OCI-LY3 (cell line): Measurements from ENCODE around the gene SCD5.
"Not testable (repeated sequence)": the region's sequence is repeated elsewhere in the genome, so short reads cannot be mapped to it uniquely, and the experiment has no call there.

Source experiments
- H2AFZ ChIP-seq: fragments of 200-600, 300-600 bp; shearing (Covaris generic); 2 replicates; pipeline ENCODE4 v1.6.0; 2014; ENCODE audit warnings: antibody characterized with exemption, low read depth, low read length
- H3K27ac ChIP-seq: fragments of 200-600, 300-600 bp; sonication (generic); 2 replicates; pipeline ENCODE4 v1.5.1; 2014; ENCODE audit warnings: mild to moderate bottlenecking, low read length, moderate library complexity, mixed read lengths
- H3K27me3 ChIP-seq: fragments of 200-600, 300-600 bp; sonication (generic); 2 replicates; pipeline ENCODE4 v1.6.1; 2014; ENCODE audit warnings: low read depth, low read length, mixed read lengths
- H3K36me3 ChIP-seq: fragments of 200-600, 300-600 bp; sonication (generic); replicated peaks from 2 replicates; pipeline ENCODE3; 2014; ENCODE audit warnings: low read depth, low read length, mixed read lengths
- H3K4me1 ChIP-seq: fragments of 300-600, 200-600 bp; sonication (generic); 2 replicates; pipeline ENCODE4 v1.6.1; 2014; ENCODE audit warnings: low read length, mixed read lengths
- H3K4me2 ChIP-seq: fragments of 200-600, 300-600 bp; sonication (generic); 2 replicates; pipeline ENCODE4 v1.6.1; 2014; ENCODE audit warnings: low read length, mixed read lengths
- H3K4me3 ChIP-seq: fragments of 300-600, 200-600 bp; sonication (generic); 2 replicates; pipeline ENCODE4 v1.5.1; 2014; ENCODE audit warnings: antibody characterized with exemption, mild to moderate bottlenecking, low read length, moderate library complexity
- H3K79me2 ChIP-seq: fragments of 300-600, 200-600 bp; shearing (Covaris generic); 2 replicates; pipeline ENCODE4 v1.6.1; 2014; ENCODE audit warnings: mild to moderate bottlenecking, low read length, mixed read lengths
- H3K9ac ChIP-seq: fragments of 300-600, 200-600 bp; shearing (Covaris generic); 2 replicates; pipeline ENCODE4 v1.6.0; 2014; ENCODE audit warnings: mild to moderate bottlenecking, low read length, moderate library complexity
- H3K9me3 ChIP-seq: fragments of 200-600, 300-600 bp; shearing (Covaris generic); 2 replicates; pipeline ENCODE4 v1.6.1; 2014; ENCODE audit warnings: low read length, mixed read lengths; ENCODE audit not compliant: insufficient read depth
- H4K20me1 ChIP-seq: fragments of 200-600, 300-600 bp; sonication (generic); 2 replicates; pipeline ENCODE4 v1.6.1; 2016; ENCODE audit warnings: low read length, mixed read lengths; ENCODE audit not compliant: insufficient read depth
- EZH2phosphoT487 ChIP-seq: fragments of 200-600 bp; shearing (Covaris generic); IDR thresholded peaks from 2 replicates; pipeline ENCODE4 v1.6.1; 2018; ENCODE audit warnings: antibody characterized with exemption, mixed run types, low read depth
- TF ChIP-seq, protein P1 (sequence below): fragments of 200-600, 300-600 bp; sonication (generic); IDR thresholded peaks from 2 replicates; pipeline ENCODE4 v1.5.1; 2014; ENCODE audit warnings: antibody characterized with exemption, low read length, low read depth

SCD5 gene

DNA sequence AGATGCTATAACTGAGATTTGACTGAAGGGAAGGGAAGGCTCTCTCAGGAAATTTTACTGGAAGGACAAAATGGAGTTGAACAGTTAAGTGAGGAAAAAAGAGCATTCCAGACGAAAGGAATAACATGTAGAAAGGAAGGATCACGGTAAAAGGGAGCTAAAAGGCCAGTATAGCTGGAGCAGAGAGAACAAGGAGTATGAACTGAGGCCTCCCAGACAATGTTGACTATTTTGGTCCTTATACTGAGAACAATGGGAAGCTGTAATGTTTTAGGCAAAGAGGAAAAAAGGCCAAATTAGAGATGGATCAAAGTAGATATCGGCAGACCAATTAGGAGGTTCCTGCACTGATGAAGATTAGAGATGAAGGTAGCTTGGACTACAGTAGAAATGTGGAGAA, 26.8 kb upstream of the SCD5 start:
- no peaks in the 10 kb centered on the region for H3K9me3 ChIP-seq
- peaks cover 55% of the 10 kb centered on the region for H3K36me3 ChIP-seq
- TF ChIP-seq, protein P1, sequence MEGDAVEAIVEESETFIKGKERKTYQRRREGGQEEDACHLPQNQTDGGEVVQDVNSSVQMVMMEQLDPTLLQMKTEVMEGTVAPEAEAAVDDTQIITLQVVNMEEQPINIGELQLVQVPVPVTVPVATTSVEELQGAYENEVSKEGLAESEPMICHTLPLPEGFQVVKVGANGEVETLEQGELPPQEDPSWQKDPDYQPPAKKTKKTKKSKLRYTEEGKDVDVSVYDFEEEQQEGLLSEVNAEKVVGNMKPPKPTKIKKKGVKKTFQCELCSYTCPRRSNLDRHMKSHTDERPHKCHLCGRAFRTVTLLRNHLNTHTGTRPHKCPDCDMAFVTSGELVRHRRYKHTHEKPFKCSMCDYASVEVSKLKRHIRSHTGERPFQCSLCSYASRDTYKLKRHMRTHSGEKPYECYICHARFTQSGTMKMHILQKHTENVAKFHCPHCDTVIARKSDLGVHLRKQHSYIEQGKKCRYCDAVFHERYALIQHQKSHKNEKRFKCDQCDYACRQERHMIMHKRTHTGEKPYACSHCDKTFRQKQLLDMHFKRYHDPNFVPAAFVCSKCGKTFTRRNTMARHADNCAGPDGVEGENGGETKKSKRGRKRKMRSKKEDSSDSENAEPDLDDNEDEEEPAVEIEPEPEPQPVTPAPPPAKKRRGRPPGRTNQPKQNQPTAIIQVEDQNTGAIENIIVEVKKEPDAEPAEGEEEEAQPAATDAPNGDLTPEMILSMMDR = no peak
- TF ChIP-seq EZH2phosphoT487 = no peak
- H3K9ac ChIP-seq = no peak overlapping the region
- no peak overlapping the region for H2AFZ ChIP-seq
- H3K27me3 ChIP-seq = no peaks in the 10 kb centered on the region
- H3K27ac ChIP-seq = no peak overlapping the region
- H4K20me1 ChIP-seq = no peaks in the 10 kb centered on the region
- H3K4me3 ChIP-seq = no peak overlapping the region
- H3K4me2 ChIP-seq = no peak overlapping the region
- H3K4me1 ChIP-seq = no peaks in the 10 kb centered on the region
- no peaks in the 10 kb centered on the region for H3K79me2 ChIP-seq

DNA sequence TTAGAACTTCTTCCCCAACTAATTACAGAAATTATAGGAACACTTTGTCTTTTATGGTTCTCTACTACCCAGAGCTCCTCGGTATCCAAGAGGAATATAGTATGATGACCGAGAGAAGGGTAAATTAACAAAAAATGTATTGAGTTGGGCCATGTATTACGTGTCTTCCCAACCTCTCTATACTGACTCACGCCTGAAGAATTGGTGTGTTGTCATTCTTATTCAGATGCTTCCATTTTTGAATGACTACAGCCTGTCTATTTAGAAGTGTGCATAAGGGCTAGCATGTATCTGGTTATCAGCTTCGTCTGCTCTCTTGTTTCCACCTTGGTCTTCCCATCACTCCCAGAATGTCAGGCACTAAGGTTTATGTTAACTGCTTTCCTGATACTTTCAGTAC, 24.5 kb upstream of the SCD5 start:
- H2AFZ ChIP-seq = no peak overlapping the region
- no peaks in the 10 kb centered on the region for H3K4me1 ChIP-seq
- H4K20me1 ChIP-seq = no peaks in the 10 kb centered on the region
- no peak for TF ChIP-seq EZH2phosphoT487
- TF ChIP-seq, protein P1 = no peak
- no peak overlapping the region for H3K4me2 ChIP-seq
- H3K27ac ChIP-seq = no peak overlapping the region
- peaks cover 59% of the 10 kb centered on the region for H3K36me3 ChIP-seq
- H3K9ac ChIP-seq = no peak overlapping the region
- H3K79me2 ChIP-seq = no peaks in the 10 kb centered on the region
- H3K27me3 ChIP-seq = no peaks in the 10 kb centered on the region
- no peaks in the 10 kb centered on the region for H3K9me3 ChIP-seq
- no peak overlapping the region for H3K4me3 ChIP-seq

DNA sequence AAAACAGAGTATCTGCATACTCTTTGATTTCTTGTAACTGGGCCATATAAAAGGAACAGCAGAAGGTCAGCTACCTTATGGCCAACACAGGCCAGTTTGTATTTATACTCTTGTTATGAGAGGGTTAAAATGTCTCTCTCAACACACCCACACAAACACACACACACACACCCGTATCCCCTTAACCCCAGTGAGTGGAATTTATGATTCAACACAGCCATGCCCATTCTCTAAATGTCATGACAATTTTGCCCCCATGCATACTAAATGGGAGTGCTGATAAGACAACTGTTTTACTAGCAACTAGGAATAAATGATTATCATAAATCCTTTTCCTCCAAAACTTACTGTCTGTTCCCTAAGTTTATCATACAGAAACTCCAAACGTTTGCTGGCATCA, 22.1 kb upstream of the SCD5 start:
- Histone ChIP-seq H3K36me3 (peaks cover 51% of the 10 kb centered on the region), H4K20me1 (no peaks in the 10 kb centered on the region), H3K27ac (no peak overlapping the region), H3K4me2 (no peak overlapping the region), H3K79me2 (no peaks in the 10 kb centered on the region), H3K4me1 (no peaks in the 10 kb centered on the region), H3K9ac (no peak overlapping the region), H3K4me3 (no peak overlapping the region), H3K27me3 (no peaks in the 10 kb centered on the region), H3K9me3 (no peaks in the 10 kb centered on the region), H2AFZ (no peak overlapping the region)
- TF ChIP-seq EZH2phosphoT487 = no peak
- TF ChIP-seq, protein P1 = no peak

DNA sequence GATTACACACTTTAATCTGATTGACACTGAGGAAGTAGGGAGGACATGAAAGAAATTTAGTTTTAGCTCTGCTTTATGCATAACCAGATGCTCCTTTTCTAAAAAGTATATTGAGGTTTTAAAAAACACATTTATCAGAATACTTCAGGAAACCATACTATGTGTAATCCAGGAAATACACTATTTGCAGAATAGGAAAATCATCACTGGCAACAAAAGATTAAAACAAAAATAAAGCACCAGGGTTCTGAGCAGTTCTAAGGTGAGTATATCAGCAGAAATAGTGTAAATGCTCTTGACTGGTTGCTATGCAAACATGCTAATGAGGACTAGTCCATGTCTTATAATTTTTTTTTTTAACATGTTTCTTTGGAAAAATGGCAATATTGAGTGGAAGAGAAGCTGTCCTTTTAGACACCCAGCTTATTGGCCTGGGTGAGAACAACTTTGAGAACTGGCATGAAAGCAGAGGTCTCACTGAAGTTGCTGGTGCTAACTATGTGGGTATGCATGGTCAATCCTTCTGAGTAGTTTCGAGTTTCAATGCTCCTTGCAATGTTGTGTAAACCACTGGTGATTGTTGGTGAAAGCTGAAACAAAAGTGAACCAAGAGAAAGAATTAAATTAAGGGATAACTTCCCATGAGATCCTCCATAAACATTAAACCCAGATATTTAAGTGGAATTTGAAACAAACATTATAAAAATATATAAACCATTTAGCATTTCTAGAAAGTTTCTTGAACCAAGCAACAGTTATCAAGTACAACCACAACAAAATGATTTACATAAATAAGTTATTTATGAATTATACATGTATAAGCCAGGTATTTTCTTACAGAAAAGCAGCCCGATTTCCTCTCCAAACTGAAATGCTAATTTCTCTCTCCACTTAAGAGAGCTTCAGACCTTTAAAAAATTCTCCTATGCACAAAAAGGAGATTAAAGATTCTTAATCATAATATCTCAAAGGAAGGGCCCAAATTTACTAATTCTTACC, 20.4 kb upstream of the SCD5 start:
- TF ChIP-seq, protein P1 = no peak
- no peak for TF ChIP-seq EZH2phosphoT487
- Histone ChIP-seq H4K20me1 (no peaks in the 10 kb centered on the region), H3K9ac (no peak overlapping the region), H3K4me2 (no peak overlapping the region), H3K4me1 (no peaks in the 10 kb centered on the region), H3K27me3 (no peaks in the 10 kb centered on the region), H2AFZ (no peak overlapping the region), H3K27ac (no peak overlapping the region), H3K79me2 (no peaks in the 10 kb centered on the region), H3K36me3 (peaks cover 39% of the 10 kb centered on the region), H3K4me3 (no peak overlapping the region), H3K9me3 (no peaks in the 10 kb centered on the region)

DNA sequence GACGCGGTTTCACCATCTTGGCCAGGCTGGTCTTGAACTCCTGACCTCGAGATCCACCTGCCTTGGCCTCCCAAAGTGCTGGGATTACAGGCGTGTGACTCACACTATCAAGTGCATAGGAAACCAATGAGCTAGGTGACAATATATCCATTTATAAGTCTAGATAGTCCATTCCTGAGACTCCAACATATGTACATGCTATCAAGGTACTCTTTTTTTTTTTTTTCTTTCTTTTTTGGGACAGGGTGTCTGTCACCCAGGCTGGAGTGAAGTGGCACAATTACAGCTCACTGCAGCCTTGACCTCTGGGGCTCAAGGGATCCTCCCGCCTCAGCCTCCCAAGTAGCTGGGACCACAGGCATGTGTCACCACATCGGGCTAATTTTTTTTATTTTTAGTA, 18.3 kb upstream of the SCD5 start:
- peaks cover 26% of the 10 kb centered on the region for H3K36me3 ChIP-seq
- not testable (repeated sequence) for H3K4me3 ChIP-seq, H3K79me2 ChIP-seq, H3K4me1 ChIP-seq, H2AFZ ChIP-seq, H3K27me3 ChIP-seq, H3K27ac ChIP-seq, H4K20me1 ChIP-seq, H3K9me3 ChIP-seq, H3K4me2 ChIP-seq, H3K9ac ChIP-seq
